HG02938 (cell line): Measurements from ENCODE around the gene SRRM2.
A peak's percentile ranks its signal among the peaks of the same experiment; 100 is the strongest.

Source experiments
- ATAC-seq: cut with Tn5 transposase; IDR thresholded peaks from one replicate; pipeline ENCODE4 v1.9.1; 2021; ENCODE audit warnings: mild to moderate bottlenecking, moderate library complexity; ENCODE audit not compliant: unreplicated experiment

The SRRM2 gene

GRCh38 chr16:2737895-2738418 lies 14.5 kb upstream of the SRRM2 start:
- no peak for ATAC-seq

DNA sequence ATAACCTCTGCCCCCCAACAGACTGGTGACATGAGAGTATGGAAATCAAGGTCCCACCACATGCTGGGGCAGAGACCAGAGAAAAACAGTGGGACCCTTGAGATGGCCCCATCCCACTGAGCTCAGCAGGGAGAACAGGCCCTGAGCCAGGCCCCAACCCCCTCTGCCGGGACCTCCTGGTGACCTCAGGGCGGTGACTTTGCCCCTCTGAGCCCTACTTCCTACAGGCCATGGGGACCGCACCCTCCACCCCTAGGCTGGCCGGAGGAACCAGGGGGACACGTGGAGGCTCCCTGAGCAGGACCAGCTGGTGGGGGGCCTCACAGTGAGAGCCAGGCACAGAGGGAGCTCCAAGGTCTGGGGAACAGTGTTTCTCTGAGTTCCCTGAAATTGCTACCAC lies 13.8 kb upstream of the SRRM2 start:
- ATAC-seq, result no peak

- no peak for ATAC-seq
Observed at GRCh38 chr16:2739625-2740430, 12.6 kb upstream of the SRRM2 start.

- no peak for ATAC-seq
Observed at GRCh38 chr16:2740476-2740875, 12.0 kb upstream of the SRRM2 start.

DNA sequence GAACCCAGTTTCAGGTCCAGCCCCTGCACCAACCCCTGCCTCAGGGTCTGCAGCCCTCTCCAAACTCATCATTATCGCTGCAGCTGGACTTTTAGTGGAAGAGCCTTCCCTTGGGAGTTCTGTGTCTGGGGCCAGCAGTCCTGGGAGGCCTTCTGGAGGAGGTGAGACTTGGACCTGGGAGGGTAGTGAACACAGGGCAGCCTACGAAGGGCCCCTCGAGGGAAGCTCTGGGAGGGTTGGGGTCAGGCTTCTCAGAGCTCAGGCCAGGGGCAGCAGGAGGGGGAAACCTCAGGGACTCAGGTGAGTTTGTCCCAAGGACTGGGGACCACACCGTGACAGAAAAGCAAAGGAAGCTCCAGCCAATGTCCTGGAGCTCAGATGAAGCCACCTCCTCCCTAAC lies 11.3 kb upstream of the SRRM2 start:
- ATAC-seq, result no peak

- ATAC-seq, result no peak
Observed at GRCh38 chr16:2742323-2743006, 10.0 kb upstream of the SRRM2 start.

DNA sequence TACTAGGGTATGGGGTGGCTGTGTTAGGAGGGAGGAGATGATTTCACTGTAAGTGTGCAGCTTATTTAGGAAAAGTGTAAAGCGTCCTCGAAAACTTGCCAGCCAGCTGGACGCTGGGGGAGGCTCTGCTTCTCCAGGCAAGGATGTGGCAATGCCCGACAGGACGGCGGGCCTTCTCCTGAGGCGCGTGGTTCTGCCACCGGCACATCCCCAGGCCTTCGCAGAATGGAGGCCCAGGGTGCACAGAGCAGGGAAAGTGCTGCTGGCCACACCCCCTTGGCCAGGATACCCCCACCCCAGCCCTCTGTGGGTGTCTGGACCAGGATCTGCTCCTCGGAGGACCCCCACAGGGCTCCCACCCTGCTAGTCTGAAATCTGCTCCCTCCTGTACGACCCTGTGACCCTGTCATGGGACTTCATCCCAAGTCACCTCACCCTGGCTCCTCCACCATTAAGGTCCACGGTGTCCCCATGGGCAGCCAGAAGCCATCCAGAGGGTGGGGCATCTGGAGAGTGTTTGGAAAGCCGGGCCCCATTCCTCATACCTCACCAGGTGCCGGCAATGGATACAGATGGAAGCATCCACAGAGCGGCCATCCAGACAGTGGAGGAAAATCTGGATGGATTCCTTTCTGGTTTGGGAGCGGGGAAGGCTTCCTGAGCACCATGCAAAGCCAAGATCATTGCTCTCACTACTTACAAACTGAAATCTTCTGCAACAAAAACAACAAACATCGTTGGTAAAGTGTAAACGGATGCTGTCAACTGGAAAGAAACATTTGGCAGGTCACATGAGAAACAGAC lies 9.2 kb upstream of the SRRM2 start:
- ATAC-seq, result no peak

GRCh38 chr16:2744711-2745110 lies 7.7 kb upstream of the SRRM2 start:
- no peak for ATAC-seq

DNA sequence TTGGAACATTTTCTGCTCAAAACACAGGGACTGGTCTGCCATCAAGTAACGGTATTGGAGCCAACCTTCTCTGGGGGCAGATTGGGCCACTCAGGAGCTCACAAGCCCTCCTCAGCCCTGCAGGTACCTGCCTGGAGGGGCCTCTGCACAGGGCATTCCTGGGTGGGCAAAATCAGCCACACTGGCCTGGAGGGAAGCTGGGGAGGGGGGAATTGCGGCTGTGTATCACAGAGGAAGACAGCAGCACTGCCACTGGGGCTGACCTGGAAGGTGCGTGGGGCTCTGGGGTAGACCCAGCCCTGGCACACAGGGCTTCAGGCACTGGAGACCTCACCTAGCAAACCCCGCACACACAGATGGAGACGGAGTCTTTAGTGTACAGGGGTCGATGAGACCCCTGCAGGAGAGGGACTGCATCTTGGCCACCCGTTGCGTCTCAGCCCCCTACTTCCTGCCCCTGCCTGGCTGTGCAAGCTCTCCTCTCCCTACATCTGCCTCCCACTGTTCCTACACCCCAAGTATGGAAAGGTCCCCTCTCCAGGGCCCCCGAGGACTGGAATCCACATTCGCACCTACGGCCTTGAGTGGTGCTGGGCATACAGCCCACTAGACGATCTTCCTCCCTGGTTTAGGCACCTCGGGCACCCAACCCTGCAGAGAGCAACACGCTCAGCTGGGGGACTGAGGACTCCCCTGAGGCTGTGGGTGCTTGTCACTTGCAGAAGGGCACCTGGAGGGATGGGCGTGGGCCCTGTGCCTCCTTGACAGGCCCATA lies 7.1 kb upstream of the SRRM2 start:
- ATAC-seq, result no peak

DNA sequence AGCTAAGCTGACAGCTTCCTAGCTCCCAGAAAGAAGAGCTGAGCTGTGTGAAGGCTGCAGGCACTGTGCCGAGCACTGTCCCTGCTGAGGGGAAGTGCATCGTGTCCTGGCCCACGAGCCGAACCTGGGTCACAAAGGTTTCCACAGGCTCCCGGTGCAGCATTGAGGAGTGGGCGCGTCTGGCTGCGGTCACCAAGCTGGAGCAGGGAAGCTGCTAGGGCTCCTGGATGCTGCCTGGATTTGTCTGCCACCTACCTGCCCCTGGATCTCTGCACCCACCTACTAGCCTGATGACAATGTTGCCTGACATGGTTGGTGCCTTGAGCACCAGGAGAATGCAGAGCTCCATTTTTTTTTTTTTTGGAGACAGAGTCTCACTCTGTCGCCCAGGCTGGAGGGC lies 6.5 kb upstream of the SRRM2 start:
- ATAC-seq, result no peak

- no peak for ATAC-seq
Observed at GRCh38 chr16:2748757-2749455, 3.5 kb upstream of the SRRM2 start.

DNA sequence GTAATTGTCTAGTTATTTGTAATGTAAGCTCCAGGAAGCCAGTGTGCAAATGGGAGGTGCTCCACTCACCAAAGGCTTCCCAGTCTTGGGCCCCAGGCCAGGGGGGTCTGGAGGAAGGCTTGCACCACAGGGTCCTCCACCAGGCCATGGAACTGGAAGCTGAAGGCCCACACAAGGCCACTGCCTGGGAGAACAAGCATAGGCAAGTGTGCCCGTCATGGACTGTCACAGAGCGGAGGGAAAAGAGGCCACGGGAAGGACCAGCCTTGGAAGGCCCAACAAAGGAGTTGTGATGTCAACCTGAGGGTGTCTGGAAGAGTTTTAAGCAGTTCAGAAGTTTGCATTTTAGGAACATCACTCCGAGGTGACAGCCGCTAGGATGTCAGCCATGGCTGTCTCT lies 3.0 kb upstream of the SRRM2 start:
- ATAC-seq, result no peak

DNA sequence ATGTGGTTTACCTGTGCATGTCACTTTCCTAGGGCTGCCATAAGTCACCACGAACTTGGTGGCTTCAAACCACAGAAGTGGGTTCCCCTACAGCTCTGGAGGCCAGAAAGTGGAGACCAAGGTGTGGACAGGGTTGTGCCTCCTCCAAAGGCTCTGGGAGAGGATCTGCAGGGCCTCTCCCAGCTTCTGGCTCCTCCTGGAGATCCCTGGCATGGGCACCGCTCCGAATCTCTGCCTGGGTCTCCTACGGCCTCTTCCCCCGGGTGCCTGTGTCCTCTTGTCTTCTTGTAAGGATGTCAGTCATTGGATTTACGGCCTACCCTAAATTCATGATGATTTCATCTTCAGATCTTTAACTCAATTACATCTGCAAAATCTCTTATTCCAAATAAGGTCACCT lies 2.5 kb upstream of the SRRM2 start:
- no peak for ATAC-seq

- no peak for ATAC-seq
Observed at GRCh38 chr16:2751577-2752034, 832 bp upstream of the SRRM2 start.

DNA sequence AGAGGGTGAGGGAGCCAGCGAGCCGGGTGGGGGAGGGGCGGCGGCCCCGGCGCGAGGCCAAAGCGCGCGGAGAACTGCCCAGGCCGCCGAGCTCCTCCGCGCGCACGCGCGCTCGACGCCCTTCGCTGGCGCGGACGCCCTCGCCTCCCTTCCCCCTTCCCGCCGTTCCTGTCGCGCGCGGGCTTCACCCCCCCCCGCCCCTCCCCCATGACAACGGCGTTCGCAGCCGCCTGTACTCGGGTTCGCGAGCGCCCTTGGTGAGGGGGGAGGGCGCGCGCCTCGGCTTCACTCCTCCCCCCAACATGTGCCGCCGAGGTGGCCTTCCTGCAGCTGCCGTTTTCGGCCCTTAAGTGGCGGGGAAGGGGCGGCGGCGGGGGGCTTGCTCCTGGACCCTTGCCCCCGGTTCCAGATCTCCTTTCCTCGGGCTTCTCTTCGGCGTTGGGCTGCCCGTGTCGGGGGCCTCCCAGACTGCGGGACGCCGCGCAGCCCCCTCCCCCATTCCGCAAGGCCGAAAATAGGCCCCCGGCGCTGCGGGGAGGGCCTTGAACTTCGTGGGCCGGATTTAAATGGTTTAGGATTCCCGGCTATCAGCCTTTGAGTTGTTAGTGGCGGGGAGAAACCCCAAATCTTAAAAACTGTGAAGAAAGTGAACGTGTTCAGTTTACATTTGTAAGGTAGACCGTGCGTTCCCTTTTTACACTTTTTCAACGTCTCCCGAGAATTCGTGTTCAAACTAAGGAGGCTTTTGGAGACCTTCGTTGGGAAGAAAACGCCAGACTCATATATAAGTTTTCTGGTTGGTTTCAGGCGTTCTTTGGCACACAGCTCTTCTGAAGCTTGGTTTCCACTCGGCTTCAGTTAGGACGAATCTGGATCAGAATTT lies 653 bp downstream of the SRRM2 start:
- peak; percentile 32 for ATAC-seq

DNA sequence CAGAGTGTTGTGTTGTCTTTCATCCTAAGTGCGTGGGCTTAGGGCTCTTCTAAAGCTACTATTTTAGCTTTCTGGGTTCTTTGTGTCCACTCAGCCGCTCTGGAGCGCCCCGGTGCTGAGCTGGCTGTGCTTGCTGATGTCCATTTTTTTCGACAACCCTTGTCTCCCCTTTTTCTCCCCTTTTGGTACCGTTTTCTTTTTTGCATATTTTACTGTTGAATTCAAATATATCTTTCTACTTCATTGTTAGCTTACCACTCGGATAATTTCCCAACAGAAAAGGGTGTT lies 1.2 kb downstream of the SRRM2 start:
- ATAC-seq, result no peak

DNA sequence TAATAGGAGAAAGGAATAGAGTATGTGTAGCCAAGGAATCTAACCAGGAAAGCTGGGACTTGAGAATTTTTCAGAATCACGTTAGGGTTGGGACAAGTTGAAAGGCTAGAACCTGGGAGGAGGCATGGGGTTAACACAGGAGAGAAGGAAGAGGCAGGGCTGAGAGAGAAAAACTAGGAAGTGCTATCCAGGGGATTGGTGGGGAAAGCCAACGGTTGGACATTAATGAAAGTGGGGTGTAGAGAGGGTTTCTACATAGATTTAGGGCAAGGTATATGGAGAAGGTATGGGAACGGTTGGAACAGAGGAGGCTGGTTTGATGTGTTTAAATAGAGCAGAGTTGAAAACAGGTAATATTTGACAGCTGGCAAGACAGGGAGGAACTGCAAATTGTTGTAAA lies 2.7 kb downstream of the SRRM2 start:
- ATAC-seq, result no peak

DNA sequence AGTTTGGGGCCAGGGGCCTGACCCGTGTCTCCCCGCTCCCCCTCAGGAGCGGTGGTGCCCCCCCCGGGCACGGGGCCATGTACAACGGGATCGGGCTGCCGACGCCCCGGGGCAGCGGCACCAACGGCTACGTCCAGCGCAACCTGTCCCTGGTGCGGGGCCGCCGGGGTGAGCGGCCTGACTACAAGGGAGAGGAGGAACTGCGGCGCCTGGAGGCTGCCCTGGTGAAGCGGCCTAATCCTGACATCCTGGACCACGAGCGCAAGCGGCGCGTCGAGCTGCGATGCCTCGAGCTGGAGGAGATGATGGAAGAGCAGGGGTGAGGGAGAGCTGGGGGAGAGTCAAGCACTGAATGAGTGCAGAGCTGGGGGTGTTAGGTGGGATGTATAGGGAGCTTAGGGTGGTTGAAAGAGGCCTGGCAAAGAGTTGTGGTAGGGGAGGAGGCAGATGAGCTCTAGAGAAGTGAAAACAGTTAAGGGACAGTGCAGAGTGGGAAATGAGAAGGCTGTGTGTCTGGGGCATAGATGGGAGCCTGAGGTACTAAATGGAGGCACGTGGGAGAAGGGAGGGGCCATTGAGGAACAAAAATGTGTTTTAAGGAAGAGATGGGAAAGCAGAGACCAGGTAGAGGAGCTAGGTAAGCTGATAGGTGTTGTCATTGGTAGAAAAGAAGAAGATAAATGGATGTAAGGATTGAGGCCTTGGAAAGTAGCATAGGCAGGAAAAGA lies 4.0 kb downstream of the SRRM2 start:
- no peak for ATAC-seq

GRCh38 chr16:2757344-2757743 lies 4.9 kb downstream of the SRRM2 start:
- no peak for ATAC-seq
